ENCODE data around the gene GPR15LG.

The GPR15LG gene

GRCh38 chr10:84155521-84155920, 18.1 kb upstream of the GPR15LG start:
- DNase-seq (ENCODE audit: low spot score), result no peak
- H3K27ac ChIP-seq, result no peak overlapping the region
- no peak for TF ChIP-seq CTCF (IDR thresholded peaks at IDR 0.05)

GRCh38 chr10:84156009-84156408, 17.6 kb upstream of the GPR15LG start:
- H3K27ac ChIP-seq, result no peak overlapping the region
- no peak for TF ChIP-seq CTCF (IDR thresholded peaks at IDR 0.05)
- no peak overlapping the region for H3K4me3 ChIP-seq
- DNase-seq (ENCODE audit: low spot score), result no peak

More at GRCh38 chr10:84155521-84155920, 18.1 kb upstream of the GPR15LG start:
- no peak overlapping the region for H3K4me3 ChIP-seq

- DNase-seq (ENCODE audit: low spot score), result no peak
- no peak for TF ChIP-seq CTCF (IDR thresholded peaks at IDR 0.05)
- Histone ChIP-seq H3K27ac (no peak overlapping the region), H3K4me3 (no peak overlapping the region)
Observed at GRCh38 chr10:84156768-84157167, 16.8 kb upstream of the GPR15LG start.

- TF ChIP-seq CTCF (IDR thresholded peaks at IDR 0.05), result no peak
- DNase-seq (ENCODE audit: low spot score), result no peak
- no peak overlapping the region for H3K27ac ChIP-seq
- no peak overlapping the region for H3K4me3 ChIP-seq
Observed at GRCh38 chr10:84158061-84158460, 15.5 kb upstream of the GPR15LG start.

- Histone ChIP-seq H3K27ac (no peak overlapping the region), H3K4me3 (no peak overlapping the region)
- DNase-seq (ENCODE audit: low spot score), result no peak
- TF ChIP-seq CTCF (IDR thresholded peaks at IDR 0.05), result no peak
Observed at GRCh38 chr10:84158550-84158949, 15.1 kb upstream of the GPR15LG start.

GRCh38 chr10:84159076-84159685, 14.4 kb upstream of the GPR15LG start:
- Histone ChIP-seq H3K4me3 (no peak overlapping the region), H3K27ac (no peak overlapping the region)
- no peak for DNase-seq (ENCODE audit: low spot score)
- TF ChIP-seq CTCF (IDR thresholded peaks at IDR 0.05), result no peak

- Histone ChIP-seq H3K4me3 (no peak overlapping the region), H3K27ac (no peak overlapping the region)
- DNase-seq (ENCODE audit: low spot score), result no peak
- no peak for TF ChIP-seq CTCF (IDR thresholded peaks at IDR 0.05)
Observed at GRCh38 chr10:84160663-84161362, 12.8 kb upstream of the GPR15LG start.

Data from coronary artery (tissue), 2 donors.